GM18873 (cell line): Measurements from ENCODE around the gene DNAAF5.
"Not testable (repeated sequence)": the region's sequence is repeated elsewhere in the genome, so short reads cannot be mapped to it uniquely, and the experiment has no call there.

Experiments used
- ATAC-seq: cut with Tn5 transposase; IDR thresholded peaks from one replicate; pipeline ENCODE4 v1.9.1; 2021; ENCODE audit warnings: mild to moderate bottlenecking, moderate library complexity, moderate number of reproducible peaks; ENCODE audit not compliant: unreplicated experiment, low FRiP score

Gene DNAAF5

GRCh38 chr7:727806-728460 lies 1.4 kb downstream of the DNAAF5 start:
- ATAC-seq, result no peak

GRCh38 chr7:728602-729001 lies 2.1 kb downstream of the DNAAF5 start:
- no peak for ATAC-seq

- ATAC-seq, result no peak
Observed at GRCh38 chr7:729140-730000, 2.9 kb downstream of the DNAAF5 start.

DNA sequence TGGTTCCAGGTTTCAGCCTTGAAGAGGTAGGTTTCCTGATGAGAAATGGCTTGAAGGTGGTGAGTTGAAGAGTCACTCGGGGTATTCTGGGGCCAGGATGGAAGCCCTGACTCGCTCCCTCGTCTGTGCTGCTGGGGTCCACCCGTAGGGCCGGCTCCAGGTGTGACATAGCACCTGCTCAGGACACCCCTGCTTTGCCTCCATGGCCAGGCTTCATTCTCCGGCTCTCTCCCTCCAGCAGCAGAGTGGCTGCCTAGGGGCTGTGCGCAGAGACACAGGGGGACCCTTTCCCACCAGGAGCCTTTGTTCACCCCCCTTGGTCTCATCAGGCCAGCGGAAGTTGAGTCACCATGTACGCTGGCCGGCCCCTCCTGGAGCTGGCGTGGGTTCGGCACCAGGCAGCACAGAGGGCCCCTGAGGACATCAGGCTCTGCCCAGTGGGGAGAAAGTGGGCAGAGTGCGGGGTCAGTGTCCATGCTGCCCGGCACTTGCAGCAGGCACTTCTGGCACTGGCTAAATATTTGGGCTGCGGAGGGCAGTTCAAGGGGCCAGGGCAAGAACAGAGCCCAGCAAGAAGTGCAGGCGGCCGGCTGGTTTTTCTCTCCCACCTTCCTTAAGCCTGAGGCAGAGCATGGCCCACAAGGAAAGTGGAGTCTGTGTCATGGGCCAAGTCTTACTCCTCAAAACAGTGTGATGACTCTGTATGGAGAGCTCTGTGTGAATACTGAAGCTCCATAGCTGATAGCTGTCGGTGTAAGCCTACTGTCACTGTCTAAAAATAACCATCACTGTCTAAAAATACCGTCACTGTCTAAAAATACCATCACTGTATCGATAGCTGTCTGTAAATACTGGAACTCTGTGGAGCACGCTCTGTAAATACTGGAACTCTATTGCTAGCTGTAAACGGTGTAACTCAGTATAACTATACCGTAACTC lies 4.3 kb downstream of the DNAAF5 start:
- ATAC-seq, result no peak

GRCh38 chr7:731440-732085 lies 5.1 kb downstream of the DNAAF5 start:
- no peak for ATAC-seq

DNA sequence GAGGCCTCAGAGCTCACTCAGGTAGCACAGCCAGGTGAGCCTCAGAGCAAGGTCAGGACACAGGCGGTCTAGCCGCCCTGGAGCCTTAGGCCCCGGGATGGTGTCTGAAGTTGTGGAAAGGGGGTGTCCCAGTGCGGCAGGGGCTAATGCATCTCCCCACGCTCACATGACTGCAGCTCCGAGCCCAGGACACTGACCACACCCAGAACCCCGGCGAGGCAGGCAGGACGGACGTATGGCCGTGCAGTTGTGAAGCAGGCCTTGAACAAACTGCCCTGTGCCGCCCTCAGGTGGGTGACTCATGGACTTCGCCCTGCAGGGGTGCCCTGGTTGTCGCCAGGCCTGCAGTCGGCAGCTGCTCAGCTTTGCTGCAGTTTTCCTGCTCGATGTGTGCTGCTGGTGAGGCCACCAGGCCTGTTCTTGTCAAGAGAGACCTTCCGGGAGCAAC lies 5.6 kb downstream of the DNAAF5 start:
- no peak for ATAC-seq

DNA sequence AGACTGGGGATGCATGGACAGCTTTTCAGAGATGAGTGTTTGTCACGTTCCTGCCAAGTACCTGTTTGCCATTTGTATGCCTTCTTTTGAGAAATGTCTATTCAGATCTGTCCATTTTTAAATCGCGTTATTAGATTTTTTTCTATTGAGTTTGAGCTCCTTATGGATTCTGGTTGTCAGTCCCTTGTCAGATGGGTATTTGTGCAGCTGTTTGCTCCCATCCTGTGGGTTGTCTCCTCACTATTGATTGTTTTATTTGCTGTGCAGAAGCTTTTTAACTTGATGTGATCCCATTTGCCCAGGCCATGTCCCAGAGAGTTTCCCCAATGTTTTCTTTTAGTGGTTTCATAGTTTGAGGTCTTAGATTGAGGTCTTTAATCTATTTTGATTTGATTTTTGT lies 6.1 kb downstream of the DNAAF5 start:
- ATAC-seq, result no peak

DNA sequence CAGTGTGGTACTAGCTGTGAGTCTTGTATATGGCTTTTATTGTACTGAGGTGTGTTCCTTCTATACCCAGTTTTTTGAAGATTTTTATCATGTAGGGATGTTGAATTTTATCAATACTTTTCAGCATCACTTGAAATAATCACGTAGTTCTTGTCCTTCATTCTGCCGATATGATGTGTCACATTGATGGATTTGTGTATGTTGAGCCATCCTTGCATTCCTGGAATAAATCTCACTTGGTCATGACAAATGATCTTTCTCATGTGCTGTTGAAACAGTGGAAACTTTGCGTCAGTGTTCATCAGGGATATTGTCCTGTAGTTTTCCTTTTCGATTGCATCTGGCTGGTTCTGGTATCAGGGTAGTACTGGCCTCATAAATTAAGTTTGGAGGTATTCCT lies 7.7 kb downstream of the DNAAF5 start:
- no peak for ATAC-seq

DNA sequence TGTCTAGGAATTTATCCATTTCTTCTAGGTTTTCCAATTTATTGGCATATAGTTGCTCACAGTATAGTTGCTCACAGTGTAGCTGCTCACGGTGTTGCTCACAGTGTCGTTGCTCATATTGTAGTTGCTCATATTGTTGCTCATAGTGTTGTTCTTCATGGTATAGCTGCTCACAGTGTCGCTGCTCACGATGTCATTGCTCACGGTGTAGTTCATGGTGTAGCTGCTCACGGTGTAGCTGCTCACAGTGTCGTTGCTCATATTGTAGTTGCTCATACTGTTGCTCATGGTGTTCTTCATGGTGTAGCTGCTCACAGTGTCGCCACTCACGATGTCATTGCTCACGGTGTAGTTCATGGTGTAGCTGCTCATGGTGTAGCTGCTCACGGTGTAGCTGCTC lies 8.3 kb downstream of the DNAAF5 start:
- ATAC-seq, result no peak

DNA sequence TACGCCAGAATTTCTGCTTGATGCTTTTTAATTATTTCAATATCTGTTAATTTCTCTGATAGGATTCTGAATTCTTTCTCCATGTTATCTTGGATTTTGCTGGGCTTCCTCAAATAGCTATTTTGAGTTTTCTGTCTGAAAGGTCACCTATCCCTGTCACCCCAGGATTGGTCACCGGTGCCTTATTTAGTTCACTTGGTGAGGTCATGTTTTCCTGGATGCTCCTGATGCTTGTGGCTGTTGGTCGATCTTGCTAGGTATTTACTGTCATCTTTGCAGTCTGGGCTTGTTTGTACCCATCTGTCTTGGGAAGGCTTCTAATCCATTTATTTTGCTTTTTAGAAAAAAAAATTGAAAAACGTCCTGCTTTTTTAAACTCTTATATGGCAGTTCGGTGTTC lies 11.7 kb downstream of the DNAAF5 start:
- no peak for ATAC-seq

- no peak for ATAC-seq
Observed at GRCh38 chr7:738723-739454, 12.4 kb downstream of the DNAAF5 start.

- ATAC-seq, result no peak
Observed at GRCh38 chr7:739455-739982, 13.0 kb downstream of the DNAAF5 start.

- no peak for ATAC-seq
Observed at GRCh38 chr7:739983-740942, 13.8 kb downstream of the DNAAF5 start.

DNA sequence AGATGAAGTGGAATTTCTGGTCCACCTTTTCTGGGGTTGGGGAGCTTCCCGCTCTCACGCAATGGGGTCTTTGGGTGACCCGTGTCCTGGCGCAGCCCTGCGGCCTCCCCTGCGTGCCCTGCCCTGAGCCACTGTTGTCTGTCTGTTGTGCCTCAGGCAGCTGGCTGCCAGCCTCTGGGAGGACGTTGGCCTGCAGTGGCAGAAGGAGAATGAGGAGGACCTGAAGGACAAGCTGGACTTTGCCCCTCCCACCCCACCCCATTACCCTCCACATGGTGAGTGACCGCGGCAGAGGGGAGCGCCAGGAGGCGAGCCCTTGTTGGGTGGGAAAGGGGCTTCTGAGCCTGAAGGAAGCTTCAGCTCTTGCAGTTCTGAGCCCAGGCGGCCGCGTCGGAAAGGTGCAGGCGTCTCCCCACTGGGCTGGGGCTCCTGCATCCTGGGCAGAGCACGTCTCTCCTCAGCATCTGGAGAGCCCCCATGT lies 14.7 kb downstream of the DNAAF5 start:
- no peak for ATAC-seq

DNA sequence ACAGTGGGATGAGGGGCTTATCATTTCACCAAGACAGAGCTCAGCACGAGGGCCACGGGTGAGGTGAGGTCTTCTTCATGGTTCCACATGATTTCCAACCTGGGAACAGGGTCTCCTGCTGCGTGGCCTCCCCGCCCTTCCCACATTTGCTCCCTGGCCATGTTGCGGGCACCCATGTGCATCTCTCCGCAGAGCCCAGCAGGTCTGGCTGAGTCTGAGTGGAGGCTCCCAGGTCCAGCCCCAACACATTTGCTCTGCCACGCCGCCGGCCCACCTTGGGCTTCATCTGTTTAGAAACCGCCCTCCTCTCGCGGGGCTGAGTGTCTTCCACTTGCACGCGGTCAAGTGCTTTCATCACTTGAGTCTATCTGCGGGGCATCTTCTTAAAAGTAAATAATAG lies 15.4 kb downstream of the DNAAF5 start:
- no peak for ATAC-seq

DNA sequence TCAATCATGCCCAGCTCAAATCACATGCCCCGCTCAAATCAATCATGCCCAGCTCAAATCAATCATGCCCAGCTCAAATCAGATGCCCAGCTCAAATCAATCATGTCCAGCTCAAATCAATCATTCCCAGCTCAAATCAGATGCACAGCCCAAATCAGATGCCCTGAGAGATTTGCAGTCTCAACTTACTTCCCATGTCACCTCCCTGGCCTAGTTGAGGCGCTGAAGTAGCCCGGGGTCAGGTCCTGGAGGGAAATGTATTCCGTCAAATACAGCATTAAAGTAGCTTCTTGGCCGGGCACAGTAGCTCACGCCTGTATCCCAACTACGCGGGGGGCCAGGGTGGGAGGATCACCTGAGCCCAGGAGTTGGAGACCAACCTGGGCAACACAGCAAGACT lies 16.3 kb downstream of the DNAAF5 start:
- ATAC-seq, result no peak

- ATAC-seq, result not testable (repeated sequence)
Observed at GRCh38 chr7:743341-744127, 17.0 kb downstream of the DNAAF5 start.
